ENCODE results near the gene AP4S1. TPM values are rescaled to one million over a fixed set of nuclear protein-coding genes. Genes with fewer than 3 reads are reported as not detected.
"Not testable (repeated sequence)": the region's sequence is repeated elsewhere in the genome, so short reads cannot be mapped to it uniquely, and the experiment has no call there.

AP4S1 gene
- total RNA-seq, 4 donors from 2014 or later = 6.0 to 15.0 (median 10.5) TPM

GRCh38 chr14:31080484-31080883 is 55.0 kb downstream of the AP4S1 start:
- no peak for TF ChIP-seq CTCF (IDR thresholded peaks at IDR 0.05)
- TF ChIP-seq POLR2A (IDR thresholded peaks at IDR 0.05) = no peak
- H3K4me3 ChIP-seq (ENCODE audit: low read depth, poor library complexity, severe bottlenecking) = no peak overlapping the region
- no peak for DNase-seq (ENCODE audit: low spot score in 2 of 2)
- intact Hi-C loops (cut with DNase I; ENCODE audit: low total_unique reads) = no loop called here
- 89% methylated on average over 4 of the region's 4 CpGs for WGBS, 2 donors

- intact Hi-C loops (cut with DNase I; ENCODE audit: low total_unique reads) = no loop called here
- WGBS, 2 donors = 84 to 94% methylated on average over 3 of the region's 3 CpGs
These were observed 58.3 kb downstream of the AP4S1 start for GRCh38 chr14:31083781-31084180.

GRCh38 chr14:31084385-31084784 is 58.9 kb downstream of the AP4S1 start:
- intact Hi-C loops (cut with DNase I; ENCODE audit: low total_unique reads) = no loop called here
- no peak overlapping the region for H3K4me3 ChIP-seq (ENCODE audit: low read depth, poor library complexity, severe bottlenecking)
- TF ChIP-seq POLR2A (IDR thresholded peaks at IDR 0.05) (no peak), CTCF (IDR thresholded peaks at IDR 0.05) (no peak)
- peak in 1 of 2 donors; percentile 58 for DNase-seq (ENCODE audit: low spot score in 2 of 2)
- 89% methylated on average over 5 of the region's 5 CpGs for WGBS, 2 donors

More at GRCh38 chr14:31083781-31084180, 58.3 kb downstream of the AP4S1 start:
- TF ChIP-seq CTCF (IDR thresholded peaks at IDR 0.05) (no peak), POLR2A (IDR thresholded peaks at IDR 0.05) (no peak)
- no peak overlapping the region for H3K4me3 ChIP-seq (ENCODE audit: low read depth, poor library complexity, severe bottlenecking)
- no peak for DNase-seq (ENCODE audit: low spot score in 2 of 2)

- 94 to 97% methylated on average over 3 of the region's 3 CpGs for WGBS, 2 donors
- intact Hi-C loops (cut with DNase I; ENCODE audit: low total_unique reads) = no loop called here
- TF ChIP-seq POLR2A (IDR thresholded peaks at IDR 0.05) (no peak), CTCF (IDR thresholded peaks at IDR 0.05) (no peak)
These were observed 59.6 kb downstream of the AP4S1 start for GRCh38 chr14:31085027-31085426.

GRCh38 chr14:31086466-31086865 is 61.0 kb downstream of the AP4S1 start:
- H3K4me3 ChIP-seq (ENCODE audit: low read depth, poor library complexity, severe bottlenecking); intact Hi-C loops (cut with DNase I; ENCODE audit: low total_unique reads): not testable (repeated sequence)
- DNase-seq (ENCODE audit: low spot score in 2 of 2) = peak in 1 of 2 donors; percentile 63
- WGBS, 2 donors = 55 to 80% methylated on average over 9 of the region's 9 CpGs

More at GRCh38 chr14:31085027-31085426, 59.6 kb downstream of the AP4S1 start:
- peak in 1 of 2 donors; percentile 58 for DNase-seq (ENCODE audit: low spot score in 2 of 2)
- no peak overlapping the region for H3K4me3 ChIP-seq (ENCODE audit: low read depth, poor library complexity, severe bottlenecking)

GRCh38 chr14:31090883-31091764 is 65.7 kb downstream of the AP4S1 start:
- DNase-seq (ENCODE audit: low spot score in 2 of 2) = peak; percentile 81 to 85
- WGBS, 2 donors = 72 to 75% methylated on average over 5 of the region's 5 CpGs
- no peak overlapping the region for H3K4me3 ChIP-seq (ENCODE audit: low read depth, poor library complexity, severe bottlenecking)
- intact Hi-C loops (cut with DNase I; ENCODE audit: low total_unique reads) = no loop called here
- no peak for TF ChIP-seq POLR2A (IDR thresholded peaks at IDR 0.05)
- TF ChIP-seq CTCF (IDR thresholded peaks at IDR 0.05) = no peak
